HG03571 (cell line): Measurements from ENCODE around the gene TNK1.

Experiments
- ATAC-seq: cut with Tn5 transposase; IDR thresholded peaks from one replicate; pipeline ENCODE4 v1.9.1; 2021; ENCODE audit not compliant: unreplicated experiment

The TNK1 gene

DNA sequence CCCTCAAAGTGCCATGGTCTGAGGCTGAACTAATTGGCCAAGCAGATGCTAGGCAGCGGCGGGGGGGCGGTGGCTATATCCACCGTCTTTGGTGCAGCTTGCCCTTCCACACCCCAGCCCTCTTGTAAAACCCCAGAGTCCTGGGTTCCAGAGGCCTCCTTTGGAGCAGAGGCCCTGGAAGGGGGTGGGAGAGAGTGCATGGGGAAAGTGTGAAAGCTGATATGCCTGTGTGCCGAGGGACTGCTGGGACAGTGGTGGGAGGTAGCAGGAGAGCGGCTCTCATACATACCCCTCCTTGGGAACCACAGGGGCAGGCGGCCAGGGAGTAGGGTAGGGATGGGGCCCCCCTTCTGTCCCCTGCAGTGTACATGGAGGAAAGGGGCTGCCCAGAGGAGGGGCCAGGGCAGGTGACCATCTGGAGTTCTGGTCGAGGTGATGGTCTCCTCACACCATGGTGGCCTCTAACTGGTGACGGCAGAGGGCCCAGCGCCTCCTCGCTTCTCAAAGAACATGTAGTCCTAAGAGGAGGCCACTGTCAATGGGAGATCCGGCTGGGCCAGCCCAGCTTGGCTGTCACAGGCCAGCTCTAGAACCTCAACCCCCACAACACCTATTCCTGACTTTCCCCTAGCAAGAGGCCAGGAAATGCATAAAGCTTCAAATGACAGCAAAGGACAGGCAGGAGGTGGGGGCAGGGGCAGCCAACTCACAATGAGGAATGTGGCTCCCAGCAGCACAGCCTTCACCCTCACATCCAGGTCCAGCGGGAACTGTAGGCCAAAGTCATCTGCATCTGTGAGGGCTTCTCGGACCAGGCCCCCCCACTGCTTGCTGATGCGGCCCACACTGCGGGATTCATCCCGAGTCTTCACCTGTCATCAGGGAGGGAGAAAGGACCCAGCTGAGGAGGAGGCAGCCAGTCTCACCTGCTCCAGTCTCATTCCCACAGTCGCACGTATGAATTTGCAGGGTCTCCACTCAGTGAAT lies 9.3 kb downstream of the TNK1 start:
- ATAC-seq, result no peak

- ATAC-seq, result no peak
Observed at GRCh38 chr17:7391307-7391706, 10.4 kb downstream of the TNK1 start.

GRCh38 chr17:7392696-7393612 lies 12.1 kb downstream of the TNK1 start:
- ATAC-seq, result no peak

- ATAC-seq, result peak; percentile 41
Observed at GRCh38 chr17:7393613-7394451, 12.9 kb downstream of the TNK1 start.

- ATAC-seq, result peak; percentile 71
Observed at GRCh38 chr17:7394452-7395191, 13.7 kb downstream of the TNK1 start, which contains the start of gene PLSCR3. Gene PLSCR3, minus strand, starts transcription at chr17:7394525. Its CDS starts 415 bp downstream, at chr17:7394110.

DNA sequence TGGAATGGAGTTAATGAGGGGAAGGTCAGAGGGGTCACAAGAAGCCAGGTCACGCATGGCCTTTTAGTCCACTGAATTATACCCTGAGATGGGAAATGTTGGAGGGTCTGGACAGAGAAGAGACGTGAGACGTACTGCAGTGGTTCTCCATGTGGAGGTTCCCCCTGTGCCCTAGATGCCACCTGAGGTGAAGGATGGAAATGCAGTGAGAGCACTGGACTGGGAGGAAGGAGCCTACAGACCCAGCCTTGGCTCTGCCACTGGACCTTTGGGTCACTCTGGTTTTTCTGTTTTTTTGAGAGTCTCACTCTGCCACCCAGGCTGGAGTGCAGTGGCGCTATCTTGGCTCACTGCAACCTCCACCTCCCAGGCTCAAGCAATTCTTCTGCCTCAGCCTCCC lies 15.3 kb downstream of the TNK1 start:
- ATAC-seq, result no peak

DNA sequence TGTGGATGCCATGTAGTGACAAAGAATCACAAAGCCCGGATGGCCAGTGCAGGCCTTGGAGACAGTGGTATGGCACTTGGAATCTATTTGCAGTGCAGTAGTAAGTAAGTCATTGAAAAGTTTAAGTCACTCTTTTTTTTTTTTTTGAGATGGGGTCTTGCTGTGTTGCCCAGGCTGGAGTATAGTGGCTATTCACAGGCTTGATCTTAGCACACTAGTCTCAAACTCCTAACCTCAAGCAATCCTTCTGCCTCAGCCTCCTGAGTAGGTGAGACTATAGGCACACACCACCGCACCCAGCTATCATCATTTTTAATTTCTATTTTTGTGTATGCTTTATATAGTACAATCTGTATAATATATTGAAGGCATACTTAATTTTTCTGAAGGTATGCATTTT lies 17.7 kb downstream of the TNK1 start:
- no peak for ATAC-seq

GRCh38 chr17:7403043-7403726 lies 22.3 kb downstream of the TNK1 start:
- ATAC-seq, result no peak

DNA sequence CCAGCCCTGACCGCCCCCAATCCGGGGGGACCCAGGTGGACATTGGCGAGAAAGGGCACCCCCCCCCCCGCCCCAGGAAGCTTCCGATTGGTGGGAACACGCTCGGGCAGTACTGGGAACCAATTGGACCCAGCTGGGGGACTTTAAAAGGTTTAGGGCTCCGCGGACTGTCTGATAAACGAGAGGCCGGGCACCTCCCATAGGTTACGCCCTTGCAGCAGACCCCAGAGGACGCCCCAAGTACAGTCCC lies 22.8 kb downstream of the TNK1 start:
- no peak for ATAC-seq

- peak; percentile 84 for ATAC-seq
Observed at GRCh38 chr17:7403977-7404736, 23.3 kb downstream of the TNK1 start, which contains the start of gene TMEM256. Gene TMEM256, minus strand, starts transcription at chr17:7404097. Its CDS starts 13 bp downstream, at chr17:7404084.

GRCh38 chr17:7404737-7405349 lies 24.0 kb downstream of the TNK1 start:
- peak; percentile 25 for ATAC-seq

DNA sequence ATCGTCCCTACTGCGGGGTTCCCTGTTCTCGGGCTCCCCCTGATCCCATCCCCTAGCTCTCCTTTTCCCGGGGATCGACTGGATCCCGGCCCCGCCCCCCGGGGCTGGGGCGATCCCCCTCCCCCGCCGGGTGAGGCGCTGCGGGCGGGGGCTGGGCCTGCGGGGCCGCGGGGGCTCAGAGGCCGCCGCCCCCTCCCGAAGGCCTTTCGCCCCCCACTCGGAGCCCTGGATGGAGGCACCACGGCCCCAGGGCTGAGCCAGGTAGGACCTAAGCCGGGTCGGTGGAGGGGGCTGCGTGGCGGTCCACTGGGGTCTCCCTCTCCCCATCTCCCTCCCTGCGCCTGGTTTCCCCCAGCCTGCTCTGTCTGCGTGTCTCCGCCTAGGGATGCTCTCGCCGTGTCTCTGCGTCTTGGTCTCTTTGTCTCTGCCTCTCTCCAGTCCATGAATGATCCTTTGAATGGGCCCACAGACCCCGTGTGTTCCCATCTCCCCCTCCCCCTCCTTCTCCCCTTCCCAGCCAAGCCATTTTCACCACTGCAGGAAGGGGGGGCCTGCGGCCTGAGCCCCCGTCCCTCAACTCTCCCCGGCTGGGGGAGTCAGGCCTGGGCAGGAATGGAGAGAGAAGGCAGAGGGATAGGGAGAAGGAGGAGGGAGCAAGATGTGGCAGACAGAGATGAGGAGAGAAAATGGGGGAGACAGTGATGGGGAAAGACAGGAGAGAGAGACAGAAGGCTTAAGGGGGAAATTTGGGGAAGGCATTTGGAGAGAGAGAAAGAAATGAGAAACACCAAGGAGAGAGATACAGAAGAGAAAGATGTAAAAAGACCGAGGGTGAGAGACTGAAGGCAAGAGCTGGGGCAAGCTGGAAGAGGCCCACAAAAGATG lies 24.7 kb downstream of the TNK1 start:
- ATAC-seq, result no peak

DNA sequence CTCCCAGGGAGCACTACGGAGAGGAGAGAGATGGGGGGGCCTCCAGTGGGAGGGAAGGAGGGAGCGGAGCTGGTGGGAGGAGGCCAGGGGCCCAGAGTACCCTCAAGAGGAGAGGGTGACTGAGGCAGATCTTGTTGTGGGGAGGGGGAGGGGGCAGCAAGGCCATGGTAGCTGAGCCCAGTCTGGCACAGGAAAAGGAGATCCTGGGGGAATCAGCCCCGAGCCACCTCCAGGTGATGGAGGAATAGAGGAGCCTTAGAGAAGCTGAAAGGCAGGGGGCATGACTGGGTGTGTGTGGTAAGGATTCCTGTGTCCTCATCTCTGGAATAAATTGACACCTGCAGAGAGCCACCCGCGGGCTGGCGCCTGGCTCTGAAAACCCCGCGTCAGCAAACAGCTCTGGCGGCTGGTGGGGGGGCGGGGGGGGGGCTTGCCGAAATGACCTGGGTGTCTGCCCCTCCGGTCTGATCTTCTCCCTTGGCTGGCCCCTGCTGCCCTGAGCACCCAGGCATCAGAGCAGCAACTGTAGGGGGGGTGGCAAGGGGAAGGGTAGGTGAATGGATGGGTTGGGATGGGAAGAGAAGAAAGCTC lies 25.4 kb downstream of the TNK1 start:
- no peak for ATAC-seq

DNA sequence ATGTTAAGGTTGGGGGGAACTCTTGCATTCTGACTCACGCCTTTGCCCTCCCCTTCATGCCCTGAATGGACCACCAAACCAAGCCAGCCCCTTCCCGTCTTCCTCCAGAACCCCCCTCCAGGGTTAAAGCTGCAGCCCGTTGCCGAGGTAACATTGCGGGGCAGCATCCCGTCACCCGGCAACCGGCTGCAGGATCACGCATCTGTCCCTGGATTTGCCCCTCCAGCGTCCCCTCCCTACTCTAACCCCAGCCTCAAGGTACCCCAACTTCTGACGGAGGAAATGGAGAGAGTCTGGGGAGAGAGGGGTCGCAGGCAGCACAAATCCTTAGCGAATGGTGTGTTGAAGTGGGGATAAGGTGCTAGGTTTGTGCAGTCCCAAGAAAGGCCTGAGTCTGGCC lies 26.2 kb downstream of the TNK1 start:
- no peak for ATAC-seq

DNA sequence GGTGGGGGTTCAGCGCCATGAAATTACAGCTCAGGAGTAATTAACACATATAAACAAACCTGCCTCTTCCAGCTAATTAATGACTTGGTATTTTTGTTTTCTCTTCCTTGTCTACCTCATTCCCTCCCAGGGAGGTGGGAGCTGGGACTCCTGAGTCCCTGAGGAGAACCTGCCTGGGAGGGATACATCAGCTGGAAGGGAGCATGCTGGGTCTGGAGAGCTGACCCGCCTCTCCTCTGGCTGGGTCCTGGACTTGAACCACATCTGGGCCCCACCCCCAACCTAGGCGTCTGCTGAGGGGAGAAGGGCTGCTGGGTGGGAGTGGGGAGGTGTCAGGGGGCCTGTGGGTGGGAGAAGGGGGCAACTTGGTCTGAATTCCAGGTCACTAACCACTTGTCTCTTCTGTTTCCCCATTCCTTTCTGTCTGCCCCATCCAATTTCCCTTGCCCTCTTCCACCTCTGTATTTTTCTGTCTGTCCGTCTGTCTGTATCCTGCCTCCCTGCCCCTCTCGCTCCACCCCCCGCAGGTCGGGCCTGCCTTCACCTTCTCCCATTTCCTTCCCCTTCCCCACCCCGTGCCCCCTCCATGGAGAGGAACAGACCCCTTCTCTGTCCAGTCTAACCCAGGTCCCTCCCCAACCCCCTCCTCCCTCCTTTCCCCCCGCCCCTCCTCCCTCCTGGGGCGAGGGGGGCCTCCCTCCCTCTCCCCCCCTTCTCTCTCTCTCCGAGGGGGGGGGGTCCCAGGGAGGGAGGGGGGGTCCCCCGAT lies 26.8 kb downstream of the TNK1 start, which contains the start of gene NLGN2:
TSS of gene NLGN2 (plus strand) at position 361 of the 767 bp plus-strand sequence. CDS start 411 bp downstream, outside the sequence.
- no peak for ATAC-seq

- ATAC-seq, result no peak
Observed at GRCh38 chr17:7408252-7408727, 27.4 kb downstream of the TNK1 start.
